22Rv1 (cell line): ENCODE data around the gene LCMT1.

ENCODE experiments used
- CTCF ChIP-seq: fragments of 450-650 bp; IDR thresholded peaks from 2 replicates; pipeline ENCODE4 v1.5.1; 2017; ENCODE audit warnings: mild to moderate bottlenecking
- ZFX ChIP-seq: fragments of 450-650 bp; IDR thresholded peaks from 2 replicates; pipeline ENCODE4 v1.6.1; 2017; ENCODE audit warnings: antibody characterized with exemption, borderline replicate concordance

- TF ChIP-seq CTCF: no peak
- no peak for TF ChIP-seq ZFX
These were observed 11.0 kb upstream of the LCMT1 start for GRCh38 chr16:25100511-25100910.
